Measurements from ENCODE around the gene SLC4A5.
A peak's percentile ranks its signal among the peaks of the same experiment; 100 is the strongest.

Gene SLC4A5

DNA sequence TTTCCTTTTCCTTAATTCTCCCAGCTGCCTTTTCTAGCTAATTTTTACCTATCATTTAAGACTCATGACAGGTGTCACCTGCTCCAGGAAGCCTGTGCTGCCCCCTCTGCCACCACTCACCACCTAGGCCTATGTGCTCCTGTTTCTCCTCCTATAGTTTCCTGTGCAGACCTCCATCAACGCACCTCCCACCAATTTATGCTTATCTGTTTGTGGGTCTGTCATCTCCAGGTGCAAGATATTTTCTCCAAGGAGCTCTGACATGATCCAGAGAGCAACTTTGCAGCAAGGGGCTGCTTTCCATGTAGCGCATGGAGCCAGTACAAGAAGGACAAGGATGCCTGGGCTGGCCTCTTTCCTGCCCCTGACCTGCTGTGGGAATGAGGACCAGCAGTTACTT, 42.7 kb downstream of the SLC4A5 start:
- in situ Hi-C loops (cut with HindIII; ENCODE audit: low sequenced_read_pairs) = no loop called here
- no peak for DNase-seq (ENCODE audit: low read depth)
- TF ChIP-seq, protein P1, sequence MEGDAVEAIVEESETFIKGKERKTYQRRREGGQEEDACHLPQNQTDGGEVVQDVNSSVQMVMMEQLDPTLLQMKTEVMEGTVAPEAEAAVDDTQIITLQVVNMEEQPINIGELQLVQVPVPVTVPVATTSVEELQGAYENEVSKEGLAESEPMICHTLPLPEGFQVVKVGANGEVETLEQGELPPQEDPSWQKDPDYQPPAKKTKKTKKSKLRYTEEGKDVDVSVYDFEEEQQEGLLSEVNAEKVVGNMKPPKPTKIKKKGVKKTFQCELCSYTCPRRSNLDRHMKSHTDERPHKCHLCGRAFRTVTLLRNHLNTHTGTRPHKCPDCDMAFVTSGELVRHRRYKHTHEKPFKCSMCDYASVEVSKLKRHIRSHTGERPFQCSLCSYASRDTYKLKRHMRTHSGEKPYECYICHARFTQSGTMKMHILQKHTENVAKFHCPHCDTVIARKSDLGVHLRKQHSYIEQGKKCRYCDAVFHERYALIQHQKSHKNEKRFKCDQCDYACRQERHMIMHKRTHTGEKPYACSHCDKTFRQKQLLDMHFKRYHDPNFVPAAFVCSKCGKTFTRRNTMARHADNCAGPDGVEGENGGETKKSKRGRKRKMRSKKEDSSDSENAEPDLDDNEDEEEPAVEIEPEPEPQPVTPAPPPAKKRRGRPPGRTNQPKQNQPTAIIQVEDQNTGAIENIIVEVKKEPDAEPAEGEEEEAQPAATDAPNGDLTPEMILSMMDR (IDR thresholded peaks at IDR 0.05; ENCODE audit: low read depth, low read length, missing control alignments) = no peak
- H3K4me3 ChIP-seq (ENCODE audit: low read depth, low read length) = no peak overlapping the region

DNA sequence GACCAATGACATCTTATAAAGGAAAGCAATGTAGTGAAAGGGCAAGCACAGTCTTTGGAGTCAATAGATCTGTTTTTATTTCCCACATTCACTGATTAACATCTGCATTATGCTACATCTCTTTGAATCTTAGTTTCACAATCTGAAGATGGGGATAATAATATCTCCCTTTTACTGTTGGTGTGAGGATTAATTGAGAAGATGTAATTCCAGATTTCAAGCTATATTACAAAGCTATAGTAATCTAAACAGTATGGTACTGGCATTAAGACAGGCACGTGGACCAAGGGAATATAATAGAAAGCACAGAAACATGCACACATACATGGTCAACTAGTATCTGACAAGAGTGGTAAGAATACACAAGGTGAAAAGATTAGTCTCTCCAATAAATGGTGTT, 45.3 kb downstream of the SLC4A5 start:
- TF ChIP-seq, protein P1 (IDR thresholded peaks at IDR 0.05; ENCODE audit: low read depth, low read length, missing control alignments) = no peak
- DNase-seq (ENCODE audit: low read depth) = no peak
- in situ Hi-C loops (cut with HindIII; ENCODE audit: low sequenced_read_pairs) = no loop called here
- H3K4me3 ChIP-seq (ENCODE audit: low read depth, low read length) = no peak overlapping the region

DNA sequence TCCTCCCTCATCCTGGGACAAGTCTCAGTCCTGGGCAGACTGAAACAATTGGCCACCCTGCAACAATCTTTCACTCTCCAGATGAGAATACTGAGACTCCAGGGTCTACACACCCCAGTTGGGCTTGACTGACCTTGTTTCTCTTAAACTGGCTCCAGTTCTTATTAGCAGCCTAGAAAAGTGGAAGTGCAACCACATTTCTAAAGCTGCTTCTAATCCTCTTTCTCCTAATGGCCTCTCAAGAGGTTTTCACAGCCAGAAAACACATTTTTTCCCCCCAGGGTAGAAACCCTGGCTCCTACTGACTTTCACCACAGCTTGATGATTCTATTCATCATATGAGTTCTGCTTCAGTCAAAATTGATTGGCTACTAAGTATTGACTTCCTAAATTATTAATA, 45.8 kb downstream of the SLC4A5 start:
- in situ Hi-C loops (cut with HindIII; ENCODE audit: low sequenced_read_pairs) = no loop called here
- TF ChIP-seq, protein P1 (IDR thresholded peaks at IDR 0.05; ENCODE audit: low read depth, low read length, missing control alignments) = no peak
- DNase-seq (ENCODE audit: low read depth) = no peak
- H3K4me3 ChIP-seq (ENCODE audit: low read depth, low read length) = no peak overlapping the region

DNA sequence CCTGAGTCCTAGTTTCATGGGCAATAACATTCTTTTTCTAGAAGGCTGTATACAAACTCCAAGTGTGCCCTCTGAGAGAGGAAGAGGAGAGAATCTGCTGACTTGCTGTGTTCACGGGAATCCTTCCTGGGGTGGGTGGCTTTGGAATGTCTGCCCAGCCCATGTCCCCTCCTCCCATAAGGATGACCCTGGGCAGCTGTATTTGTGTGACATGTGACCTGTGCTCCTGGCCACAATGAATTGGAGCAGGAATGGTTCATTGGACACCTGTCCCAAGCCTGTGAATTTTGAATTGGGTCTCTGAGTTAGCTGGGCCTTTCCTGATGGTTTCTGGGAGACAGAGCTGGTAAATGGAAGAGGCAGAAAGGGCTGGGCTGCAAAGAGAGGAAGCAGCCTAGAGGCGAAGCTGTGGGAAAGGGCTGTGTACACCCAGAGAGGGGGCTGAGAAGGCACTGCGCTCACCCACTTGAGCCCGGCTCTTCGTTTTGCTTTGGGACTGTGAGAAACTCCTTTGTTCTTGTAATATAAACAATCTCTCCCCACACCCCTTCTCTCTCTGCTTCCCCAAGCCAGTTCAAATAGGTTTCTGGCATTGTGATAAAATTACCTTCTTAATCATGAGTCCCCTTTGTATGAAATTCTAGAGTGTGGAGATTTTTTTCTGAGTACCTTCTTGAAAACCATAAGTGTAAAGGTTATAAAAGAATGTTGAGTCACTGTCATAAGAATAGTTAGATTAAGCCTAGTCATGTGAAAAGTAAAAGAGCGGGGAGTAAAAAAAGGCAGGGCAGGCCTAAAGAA, 49.8 kb downstream of the SLC4A5 start:
- H3K4me3 ChIP-seq (ENCODE audit: low read depth, low read length) = no peak overlapping the region
- TF ChIP-seq, protein P1 (IDR thresholded peaks at IDR 0.05; ENCODE audit: low read depth, low read length, missing control alignments) = no peak
- DNase-seq (ENCODE audit: low read depth) = no peak
- in situ Hi-C loops (cut with HindIII; ENCODE audit: low sequenced_read_pairs) = no loop called here

DNA sequence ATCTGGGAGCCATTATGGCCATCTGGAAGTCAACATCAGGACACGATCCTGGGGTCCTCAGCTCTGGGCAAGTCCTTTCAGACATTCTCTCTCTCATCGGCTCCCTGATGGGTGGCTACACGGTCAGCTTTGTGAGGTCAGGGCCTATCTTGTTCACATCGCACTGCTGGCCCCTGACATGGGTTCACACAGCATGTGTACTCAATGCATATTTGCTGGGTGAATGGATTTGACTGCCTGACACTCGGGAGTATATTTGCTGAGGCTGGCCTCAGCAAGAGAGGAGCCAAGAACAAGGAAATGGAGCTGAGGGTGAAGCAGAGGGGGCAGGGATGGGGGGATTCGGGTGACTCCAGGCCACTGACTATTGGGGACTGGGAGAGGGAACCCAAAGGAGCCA, 50.5 kb downstream of the SLC4A5 start:
- no peak for DNase-seq (ENCODE audit: low read depth)
- TF ChIP-seq, protein P1 (IDR thresholded peaks at IDR 0.05; ENCODE audit: low read depth, low read length, missing control alignments) = no peak
- no peak overlapping the region for H3K4me3 ChIP-seq (ENCODE audit: low read depth, low read length)
- in situ Hi-C loops (cut with HindIII; ENCODE audit: low sequenced_read_pairs) = no loop called here

DNA sequence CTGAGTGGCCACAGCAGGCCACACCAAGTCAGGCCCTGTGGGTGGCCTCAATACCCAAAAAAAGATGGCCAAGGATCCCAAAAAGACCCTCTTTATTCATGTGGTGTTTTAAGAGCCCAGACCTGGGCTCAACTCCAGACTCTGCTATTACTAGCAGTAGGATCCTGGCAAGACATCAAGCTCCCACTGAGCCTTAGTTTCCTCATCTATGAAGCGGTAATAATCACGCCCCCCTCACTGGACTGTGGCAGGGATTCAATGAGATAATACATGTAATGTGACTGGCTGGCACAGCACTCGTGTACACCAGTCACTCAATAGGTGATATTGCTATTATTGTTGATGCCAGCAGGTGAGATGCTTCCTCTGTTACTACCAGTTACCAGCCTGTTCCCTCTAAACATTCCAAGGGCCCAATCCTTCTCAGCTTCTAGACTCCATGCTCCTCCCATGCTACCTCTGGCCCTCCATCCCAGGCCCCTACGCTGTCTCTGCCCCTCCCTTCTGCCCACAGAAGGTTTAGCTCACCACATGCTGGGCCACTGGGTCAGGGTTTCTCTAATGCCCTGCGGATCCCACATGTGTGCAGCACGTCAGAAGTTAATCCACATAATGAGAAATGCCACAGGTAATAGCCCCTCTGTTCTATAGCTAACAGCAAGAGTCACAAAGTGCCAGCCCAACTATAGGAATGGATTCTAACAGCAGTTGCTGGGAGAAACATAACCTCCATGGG, 51.2 kb downstream of the SLC4A5 start:
- in situ Hi-C loops (cut with HindIII; ENCODE audit: low sequenced_read_pairs) = no loop called here
- no peak overlapping the region for H3K4me3 ChIP-seq (ENCODE audit: low read depth, low read length)
- DNase-seq (ENCODE audit: low read depth) = peak; percentile 41
- TF ChIP-seq, protein P1 (IDR thresholded peaks at IDR 0.05; ENCODE audit: low read depth, low read length, missing control alignments) = no peak
